Type B pancreatic cell (in vitro differentiated cells): ENCODE measurements around the gene TIAM1. TPM values are rescaled to one million over a fixed set of nuclear protein-coding genes. Genes with fewer than 3 reads are reported as not detected.

Experiments
- DNase-seq: peaks from one replicate; pipeline ENCODE4 v3.0.0; 2021; ENCODE audit warnings: mixed read lengths; ENCODE audit not compliant: unreplicated experiment; ENCODE audit errors: extremely low spot score
- H3K27ac Mint-ChIP-seq: 2 replicates; pipeline ENCODE4 v1.8.0; 2021; ENCODE audit warnings: mild to moderate bottlenecking, mixed read lengths
- H3K27me3 Mint-ChIP-seq: 2 replicates; pipeline ENCODE4 v1.8.0; 2021; ENCODE audit warnings: mixed read lengths
- H3K36me3 Mint-ChIP-seq: 2 replicates; pipeline ENCODE4 v1.8.0; 2021; ENCODE audit warnings: mixed read lengths
- H3K4me1 Mint-ChIP-seq: one replicate; pipeline ENCODE4 v1.8.0; 2021; ENCODE audit warnings: mixed read lengths; ENCODE audit not compliant: unreplicated experiment
- H3K4me3 Mint-ChIP-seq: 2 replicates; pipeline ENCODE4 v1.8.0; 2021; ENCODE audit warnings: mild to moderate bottlenecking, mixed read lengths
- H3K9me3 Mint-ChIP-seq: 2 replicates; pipeline ENCODE4 v1.8.0; 2021; ENCODE audit warnings: mixed read lengths
- total RNA-seq: library from RNA; stranded (reverse); gene quantifications from 2 replicates; pipeline ENCODE4 v1.2.1, GENCODE V29; 2021; ENCODE audit warnings: low replicate concordance
- TF ChIP-seq, protein P1 (sequence below): fragments of 200-600 bp; sonication (generic); conservative IDR thresholded peaks from 2 replicates; pipeline ENCODE4 v1.5.0; 2021; ENCODE audit warnings: antibody characterized with exemption, mild to moderate bottlenecking

Gene TIAM1
- total RNA-seq, 1 donor from 2014 or later = 49.3 TPM

GRCh38 chr21:31276663-31277062, 67.4 kb downstream of the TIAM1 start:
- peaks cover 16% of the 10 kb centered on the region for H3K36me3 Mint-ChIP-seq
- no peaks in the 10 kb centered on the region for H3K9me3 Mint-ChIP-seq
- no peaks in the 10 kb centered on the region for H3K4me1 Mint-ChIP-seq
- H3K4me3 Mint-ChIP-seq = no peak overlapping the region
- no peaks in the 10 kb centered on the region for H3K27me3 Mint-ChIP-seq
- H3K27ac Mint-ChIP-seq = no peak overlapping the region
- no peak for DNase-seq
- TF ChIP-seq, protein P1, sequence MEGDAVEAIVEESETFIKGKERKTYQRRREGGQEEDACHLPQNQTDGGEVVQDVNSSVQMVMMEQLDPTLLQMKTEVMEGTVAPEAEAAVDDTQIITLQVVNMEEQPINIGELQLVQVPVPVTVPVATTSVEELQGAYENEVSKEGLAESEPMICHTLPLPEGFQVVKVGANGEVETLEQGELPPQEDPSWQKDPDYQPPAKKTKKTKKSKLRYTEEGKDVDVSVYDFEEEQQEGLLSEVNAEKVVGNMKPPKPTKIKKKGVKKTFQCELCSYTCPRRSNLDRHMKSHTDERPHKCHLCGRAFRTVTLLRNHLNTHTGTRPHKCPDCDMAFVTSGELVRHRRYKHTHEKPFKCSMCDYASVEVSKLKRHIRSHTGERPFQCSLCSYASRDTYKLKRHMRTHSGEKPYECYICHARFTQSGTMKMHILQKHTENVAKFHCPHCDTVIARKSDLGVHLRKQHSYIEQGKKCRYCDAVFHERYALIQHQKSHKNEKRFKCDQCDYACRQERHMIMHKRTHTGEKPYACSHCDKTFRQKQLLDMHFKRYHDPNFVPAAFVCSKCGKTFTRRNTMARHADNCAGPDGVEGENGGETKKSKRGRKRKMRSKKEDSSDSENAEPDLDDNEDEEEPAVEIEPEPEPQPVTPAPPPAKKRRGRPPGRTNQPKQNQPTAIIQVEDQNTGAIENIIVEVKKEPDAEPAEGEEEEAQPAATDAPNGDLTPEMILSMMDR = no peak

DNA sequence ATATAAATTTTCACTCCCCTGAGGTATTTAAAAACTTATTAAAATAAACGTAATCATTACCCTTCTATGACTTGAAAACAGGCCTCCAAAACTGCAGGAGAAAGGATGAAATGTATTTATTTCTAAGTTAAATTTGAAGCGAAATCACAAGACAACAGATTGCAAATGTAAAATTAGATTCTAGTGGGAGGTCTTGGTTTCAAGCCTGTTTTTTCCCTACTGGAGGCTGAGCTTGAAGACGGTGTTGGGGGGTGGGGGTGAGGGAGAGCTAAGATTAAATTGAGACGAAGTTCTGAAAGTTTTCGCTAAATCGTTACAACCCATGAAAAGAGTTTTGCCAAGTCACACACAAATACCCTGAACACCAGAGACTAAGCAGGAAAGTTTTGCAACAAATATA, 68.2 kb downstream of the TIAM1 start:
- DNase-seq = no peak
- Mint-ChIP-seq H3K9me3 (no peaks in the 10 kb centered on the region), H3K36me3 (peaks cover 14% of the 10 kb centered on the region), H3K4me3 (no peak overlapping the region), H3K4me1 (no peaks in the 10 kb centered on the region), H3K27me3 (no peaks in the 10 kb centered on the region), H3K27ac (no peak overlapping the region)
- TF ChIP-seq, protein P1 = no peak

DNA sequence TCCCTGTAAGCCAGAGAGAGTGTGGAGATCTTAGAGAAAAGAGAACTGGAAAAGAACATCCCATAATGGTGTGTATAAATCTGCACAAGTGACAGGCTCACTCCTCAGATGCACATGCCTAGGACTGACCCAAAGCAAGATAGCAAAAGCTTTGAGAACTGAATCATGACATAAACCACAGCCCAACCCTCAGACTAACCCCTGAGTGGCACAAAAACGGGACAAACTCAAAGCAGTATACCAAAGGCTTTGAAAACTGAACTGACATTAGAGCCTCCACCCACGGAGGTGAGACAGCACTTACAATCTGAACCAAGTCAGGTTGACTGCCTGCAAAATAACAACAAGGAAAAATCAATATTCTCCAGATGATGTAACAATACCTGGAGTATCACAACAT, 70.8 kb downstream of the TIAM1 start:
- H3K9me3 Mint-ChIP-seq = no peaks in the 10 kb centered on the region
- no peak for DNase-seq
- no peaks in the 10 kb centered on the region for H3K27me3 Mint-ChIP-seq
- peaks cover 22% of the 10 kb centered on the region for H3K36me3 Mint-ChIP-seq
- TF ChIP-seq, protein P1 = no peak
- H3K4me1 Mint-ChIP-seq = peaks cover 7% of the 10 kb centered on the region
- no peak overlapping the region for H3K27ac Mint-ChIP-seq
- no peak overlapping the region for H3K4me3 Mint-ChIP-seq

GRCh38 chr21:31268090-31268489, 76.0 kb downstream of the TIAM1 start:
- H3K36me3 Mint-ChIP-seq = peaks cover 14% of the 10 kb centered on the region
- H3K4me1 Mint-ChIP-seq = peaks cover 13% of the 10 kb centered on the region
- H3K27ac Mint-ChIP-seq = no peak overlapping the region
- no peak overlapping the region for H3K4me3 Mint-ChIP-seq
- no peak for DNase-seq
- TF ChIP-seq, protein P1 = no peak
- H3K9me3 Mint-ChIP-seq = no peaks in the 10 kb centered on the region
- H3K27me3 Mint-ChIP-seq = no peaks in the 10 kb centered on the region

GRCh38 chr21:31267644-31268043, 76.4 kb downstream of the TIAM1 start:
- Mint-ChIP-seq H3K9me3 (no peaks in the 10 kb centered on the region), H3K36me3 (peaks cover 14% of the 10 kb centered on the region), H3K27me3 (no peaks in the 10 kb centered on the region), H3K4me3 (no peak overlapping the region), H3K4me1 (peaks cover 13% of the 10 kb centered on the region), H3K27ac (no peak overlapping the region)
- DNase-seq = no peak
- TF ChIP-seq, protein P1 = no peak

DNA sequence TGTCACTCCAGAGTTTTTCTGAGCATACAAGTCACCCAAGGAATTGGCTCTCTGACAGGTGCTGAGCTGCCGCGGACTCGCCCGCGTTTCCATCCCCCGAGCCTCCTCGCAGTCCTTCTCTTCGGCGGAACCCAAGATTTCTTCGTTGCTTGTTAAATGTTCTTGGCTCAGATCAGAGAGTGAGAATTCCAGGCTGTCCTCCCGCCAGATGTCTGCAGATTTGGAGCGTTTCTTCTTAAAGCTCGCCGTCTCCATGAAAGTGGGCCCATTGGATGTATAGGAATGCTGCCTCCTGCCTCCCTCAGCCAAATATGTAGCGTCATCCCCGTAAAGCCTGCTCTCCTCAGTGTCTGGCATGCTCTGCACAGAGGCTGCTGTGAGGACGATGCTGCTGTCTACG, 77.8 kb downstream of the TIAM1 start:
- TF ChIP-seq, protein P1 = no peak
- Mint-ChIP-seq H3K9me3 (no peaks in the 10 kb centered on the region), H3K27ac (no peak overlapping the region), H3K27me3 (no peaks in the 10 kb centered on the region), H3K36me3 (peaks cover 14% of the 10 kb centered on the region), H3K4me1 (peaks cover 20% of the 10 kb centered on the region), H3K4me3 (no peak overlapping the region)
- DNase-seq = no peak
